ENCODE data around the gene ANO7. TPM values are rescaled to one million over a fixed set of nuclear protein-coding genes. Genes with fewer than 3 reads are reported as not detected.

Gene ANO7
- total RNA-seq, 2 donors from 2014 or later, result 140 to 187 TPM

DNA sequence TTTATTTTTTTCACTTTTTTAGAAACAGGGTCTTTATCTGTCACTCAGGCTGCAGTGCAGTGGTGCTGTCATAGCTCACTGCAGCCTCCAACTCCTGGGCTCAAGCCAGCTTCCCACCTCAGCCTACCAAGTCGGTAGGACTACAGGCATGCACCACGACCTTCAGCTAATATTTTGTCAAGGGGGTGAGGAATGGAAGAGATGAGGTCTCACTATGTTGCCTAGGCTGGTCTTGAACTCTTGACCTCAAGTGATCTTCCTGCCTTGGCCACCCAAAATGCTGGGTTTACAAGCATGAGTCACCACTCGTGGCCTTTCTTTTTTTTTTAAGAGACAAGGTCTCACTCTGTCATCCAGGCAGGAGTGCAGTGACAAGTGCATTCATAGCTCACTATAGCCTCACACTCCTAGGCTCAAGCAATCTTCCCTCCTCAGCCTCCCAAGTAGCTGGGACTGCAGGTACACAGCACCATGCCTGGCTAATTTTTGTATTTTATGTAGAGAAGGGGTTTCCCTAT is 24.8 kb upstream of the ANO7 start:
- DNase-seq (ENCODE audit: low spot score), result no peak
- 48% methylated on average over 3 of the region's 3 CpGs for WGBS
- no peak for TF ChIP-seq POLR2A (IDR thresholded peaks at IDR 0.05)
- TF ChIP-seq POLR2AphosphoS5 (IDR thresholded peaks at IDR 0.05), result no peak
- TF ChIP-seq, protein P1, sequence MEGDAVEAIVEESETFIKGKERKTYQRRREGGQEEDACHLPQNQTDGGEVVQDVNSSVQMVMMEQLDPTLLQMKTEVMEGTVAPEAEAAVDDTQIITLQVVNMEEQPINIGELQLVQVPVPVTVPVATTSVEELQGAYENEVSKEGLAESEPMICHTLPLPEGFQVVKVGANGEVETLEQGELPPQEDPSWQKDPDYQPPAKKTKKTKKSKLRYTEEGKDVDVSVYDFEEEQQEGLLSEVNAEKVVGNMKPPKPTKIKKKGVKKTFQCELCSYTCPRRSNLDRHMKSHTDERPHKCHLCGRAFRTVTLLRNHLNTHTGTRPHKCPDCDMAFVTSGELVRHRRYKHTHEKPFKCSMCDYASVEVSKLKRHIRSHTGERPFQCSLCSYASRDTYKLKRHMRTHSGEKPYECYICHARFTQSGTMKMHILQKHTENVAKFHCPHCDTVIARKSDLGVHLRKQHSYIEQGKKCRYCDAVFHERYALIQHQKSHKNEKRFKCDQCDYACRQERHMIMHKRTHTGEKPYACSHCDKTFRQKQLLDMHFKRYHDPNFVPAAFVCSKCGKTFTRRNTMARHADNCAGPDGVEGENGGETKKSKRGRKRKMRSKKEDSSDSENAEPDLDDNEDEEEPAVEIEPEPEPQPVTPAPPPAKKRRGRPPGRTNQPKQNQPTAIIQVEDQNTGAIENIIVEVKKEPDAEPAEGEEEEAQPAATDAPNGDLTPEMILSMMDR (IDR thresholded peaks at IDR 0.05), result no peak
- Histone ChIP-seq H3K27ac (no peak overlapping the region), H3K4me3 (no peak overlapping the region), H3K36me3 (no peaks in the 10 kb centered on the region), H3K4me1 (replicated peaks) (peaks cover 8% of the 10 kb centered on the region), H3K27me3 (replicated peaks; ENCODE audit: insufficient read depth) (no peaks in the 10 kb centered on the region), H3K9me3 (no peaks in the 10 kb centered on the region)
- intact Hi-C loops (cut with DNase I), result no loop called here

DNA sequence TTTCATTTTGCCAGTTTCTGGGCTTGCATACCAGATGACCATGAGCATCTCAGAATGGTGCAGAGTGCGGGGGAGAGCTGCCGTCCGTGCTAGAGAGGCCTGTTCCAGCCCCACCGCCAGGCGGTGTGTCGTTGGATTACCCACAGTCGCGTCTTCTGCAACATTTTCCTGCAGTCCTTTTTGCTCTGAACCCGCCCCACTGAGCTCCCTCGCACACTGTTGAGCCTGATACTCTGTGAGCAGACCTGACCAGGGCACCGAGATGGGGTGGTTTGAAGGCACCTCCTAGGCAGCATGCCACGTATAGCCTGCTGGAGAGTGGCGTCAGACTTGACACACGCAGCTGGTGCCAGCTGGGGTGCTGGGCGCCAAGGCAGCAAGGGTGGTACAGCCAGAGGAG is 20.1 kb upstream of the ANO7 start:
- H3K27ac ChIP-seq, result no peak overlapping the region
- peaks cover 0 to 6% of the 10 kb centered on the region in 2 donors for H3K36me3 ChIP-seq
- 89% methylated on average over 15 of the region's 15 CpGs for WGBS
- H3K4me1 ChIP-seq (replicated peaks), result no peaks in the 10 kb centered on the region
- no peak for TF ChIP-seq POLR2AphosphoS5 (IDR thresholded peaks at IDR 0.05)
- TF ChIP-seq POLR2A (IDR thresholded peaks at IDR 0.05), result no peak
- TF ChIP-seq, protein P1 (IDR thresholded peaks at IDR 0.05), result no peak
- no peak for DNase-seq (ENCODE audit: low spot score)
- H3K4me3 ChIP-seq, result no peak overlapping the region
- intact Hi-C loops (cut with DNase I), result no loop called here
- H3K9me3 ChIP-seq, result no peaks in the 10 kb centered on the region
- no peaks in the 10 kb centered on the region for H3K27me3 ChIP-seq (replicated peaks; ENCODE audit: insufficient read depth)

- no peak for TF ChIP-seq POLR2AphosphoS5 (IDR thresholded peaks at IDR 0.05)
- TF ChIP-seq, protein P1 (IDR thresholded peaks at IDR 0.05), result no peak
- TF ChIP-seq POLR2A (IDR thresholded peaks at IDR 0.05), result no peak
Measured at GRCh38 chr2:241173557-241173956, 14.9 kb upstream of the ANO7 start.

GRCh38 chr2:241177526-241178334 is 10.7 kb upstream of the ANO7 start:
- H3K4me3 ChIP-seq, result no peak overlapping the region
- no peaks in the 10 kb centered on the region for H3K27me3 ChIP-seq (replicated peaks; ENCODE audit: insufficient read depth)
- no peaks in the 10 kb centered on the region for H3K4me1 ChIP-seq (replicated peaks)
- no peaks in the 10 kb centered on the region for H3K36me3 ChIP-seq
- intact Hi-C loops (cut with DNase I), result no loop called here
- WGBS, result 96% methylated on average over 12 of the region's 12 CpGs
- H3K27ac ChIP-seq, result no peak overlapping the region
- DNase-seq (ENCODE audit: low spot score), result no peak
- TF ChIP-seq POLR2A (IDR thresholded peaks at IDR 0.05) (no peak), POLR2AphosphoS5 (IDR thresholded peaks at IDR 0.05) (no peak)
- TF ChIP-seq, protein P1 (IDR thresholded peaks at IDR 0.05), result no peak
- H3K9me3 ChIP-seq, result no peaks in the 10 kb centered on the region

More at GRCh38 chr2:241173557-241173956, 14.9 kb upstream of the ANO7 start:
- intact Hi-C loops (cut with DNase I), result no loop called here
- peaks cover 0 to 6% of the 10 kb centered on the region in 2 donors for H3K36me3 ChIP-seq
- 17% methylated on average over 2 of the region's 2 CpGs for WGBS
- H3K4me3 ChIP-seq, result no peak overlapping the region
- H3K9me3 ChIP-seq, result no peaks in the 10 kb centered on the region
- no peaks in the 10 kb centered on the region for H3K27me3 ChIP-seq (replicated peaks; ENCODE audit: insufficient read depth)
- H3K27ac ChIP-seq, result peak overlapping the region in 1 of 2 donors; percentile 76
- DNase-seq (ENCODE audit: low spot score), result peak; percentile 51
- H3K4me1 ChIP-seq (replicated peaks), result no peaks in the 10 kb centered on the region

GRCh38 chr2:241178961-241179360 is 9.5 kb upstream of the ANO7 start:
- TF ChIP-seq, protein P1 (IDR thresholded peaks at IDR 0.05), result no peak
- TF ChIP-seq POLR2A (IDR thresholded peaks at IDR 0.05) (no peak), POLR2AphosphoS5 (IDR thresholded peaks at IDR 0.05) (no peak)
- no peak overlapping the region for H3K4me3 ChIP-seq
- no peaks in the 10 kb centered on the region for H3K27me3 ChIP-seq (replicated peaks; ENCODE audit: insufficient read depth)
- no peak for DNase-seq (ENCODE audit: low spot score)
- 70% methylated on average over 4 of the region's 4 CpGs for WGBS
- no peaks in the 10 kb centered on the region for H3K9me3 ChIP-seq
- no peaks in the 10 kb centered on the region for H3K4me1 ChIP-seq (replicated peaks)
- no peak overlapping the region for H3K27ac ChIP-seq
- no peaks in the 10 kb centered on the region for H3K36me3 ChIP-seq
- intact Hi-C loops (cut with DNase I), result no loop called here

Data from prostate gland (tissue), 2 donors.